ENCODE measurements around the gene PKD1. TPM values are rescaled to one million over a fixed set of nuclear protein-coding genes. Genes with fewer than 3 reads are reported as not detected.

PKD1 gene
- total RNA-seq, 2 donors from 2014 or later = 218 to 276 TPM

GRCh38 chr16:2058872-2059271, 76.8 kb downstream of the PKD1 start:
- Histone ChIP-seq H3K27ac (no peak overlapping the region), H3K9me3 (no peaks in the 10 kb centered on the region), H3K4me3 (no peak overlapping the region), H3K27me3 (no peaks in the 10 kb centered on the region), H3K36me3 (peaks cover 38% of the 10 kb centered on the region), H3K4me1 (no peaks in the 10 kb centered on the region)
- DNase-seq (ENCODE audit: low spot score) = no peak
- no peak for TF ChIP-seq CTCF (IDR thresholded peaks at IDR 0.05)

DNA sequence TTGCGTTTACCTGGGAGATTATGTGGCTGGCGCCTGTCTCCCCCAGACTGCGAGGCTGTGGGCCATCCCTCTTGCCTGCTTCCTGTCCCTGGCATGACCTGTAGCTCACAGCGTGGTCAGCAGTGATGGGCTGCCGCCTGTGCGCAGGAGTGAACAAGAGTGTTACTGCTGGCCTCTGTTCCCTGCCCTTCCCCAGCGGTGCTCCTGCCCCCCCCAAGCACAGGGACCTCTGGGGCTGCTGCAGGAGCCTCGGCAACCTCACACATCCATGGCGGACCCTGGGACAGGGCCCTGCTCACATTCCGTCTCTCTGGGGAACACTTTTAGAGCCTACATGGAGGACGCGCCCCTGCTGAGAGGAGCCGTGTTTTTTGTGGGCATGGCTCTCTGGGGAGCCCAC, 77.3 kb downstream of the PKD1 start:
- Histone ChIP-seq H3K36me3 (peaks cover 43% of the 10 kb centered on the region), H3K4me1 (no peaks in the 10 kb centered on the region), H3K27me3 (no peaks in the 10 kb centered on the region), H3K9me3 (no peaks in the 10 kb centered on the region), H3K27ac (no peak overlapping the region), H3K4me3 (no peak overlapping the region)
- no peak for DNase-seq (ENCODE audit: low spot score)
- no peak for TF ChIP-seq CTCF (IDR thresholded peaks at IDR 0.05)

DNA sequence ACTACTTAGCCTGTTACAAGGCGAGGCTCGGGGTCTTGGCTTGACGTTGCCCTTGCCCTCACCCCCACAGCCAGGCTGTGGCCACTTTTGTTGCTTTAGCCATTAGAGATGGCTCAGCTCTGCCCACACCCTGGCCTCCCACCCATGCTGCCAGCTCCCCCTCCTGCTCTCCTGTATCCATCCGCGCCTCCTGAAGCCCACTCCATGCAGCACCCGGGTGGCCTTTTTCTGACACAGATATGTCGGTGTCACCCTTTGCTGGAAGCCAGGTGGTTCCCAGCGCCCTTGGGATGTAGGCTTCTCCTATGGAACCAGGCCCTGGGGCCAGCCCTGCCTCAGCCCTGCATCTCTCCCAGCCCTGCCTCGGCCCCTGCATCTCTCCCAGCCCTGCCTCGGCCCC, 78.3 kb downstream of the PKD1 start:
- TF ChIP-seq CTCF (IDR thresholded peaks at IDR 0.05) = no peak
- peaks cover 45% of the 10 kb centered on the region for H3K36me3 ChIP-seq
- DNase-seq (ENCODE audit: low spot score) = no peak
- H3K9me3 ChIP-seq = no peaks in the 10 kb centered on the region
- no peaks in the 10 kb centered on the region for H3K4me1 ChIP-seq
- H3K27ac ChIP-seq = no peak overlapping the region
- H3K4me3 ChIP-seq = no peak overlapping the region
- no peaks in the 10 kb centered on the region for H3K27me3 ChIP-seq

DNA sequence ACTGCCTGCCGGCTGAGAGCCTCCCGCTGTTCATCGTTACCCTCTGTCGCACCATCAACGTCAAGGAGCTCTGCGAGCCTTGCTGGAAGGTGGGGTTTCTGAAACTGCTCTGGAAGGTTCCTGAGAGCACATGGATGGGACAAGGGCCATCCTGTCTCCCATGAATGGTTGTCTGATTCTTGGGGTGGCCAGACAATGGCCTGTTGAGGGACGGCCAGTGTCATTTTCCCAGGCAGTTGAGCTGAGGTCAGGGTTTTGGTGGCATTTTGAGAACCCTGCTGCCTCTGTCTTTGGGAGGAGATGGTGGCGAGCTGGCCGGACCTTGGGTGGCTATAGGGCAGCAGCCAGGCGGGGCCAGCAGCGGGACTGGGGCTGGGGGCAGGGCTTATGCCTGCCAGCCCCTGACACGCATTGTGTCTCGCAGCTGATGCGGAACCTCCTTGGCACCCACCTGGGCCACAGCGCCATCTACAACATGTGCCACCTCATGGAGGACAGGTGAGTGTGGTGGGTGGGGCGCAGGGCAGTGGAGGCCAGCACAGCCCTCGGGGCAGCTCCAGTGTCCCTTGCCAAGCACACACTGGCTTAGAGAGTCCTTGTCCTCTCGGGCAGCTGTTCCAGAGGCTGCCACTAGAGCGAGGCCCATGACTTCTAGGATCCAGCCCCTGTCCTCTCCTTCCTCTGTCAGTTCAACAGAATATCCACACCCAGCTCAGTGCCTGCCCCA, 78.9 kb downstream of the PKD1 start:
- Histone ChIP-seq H3K9me3 (no peaks in the 10 kb centered on the region), H3K27ac (no peak overlapping the region), H3K36me3 (peaks cover 39% of the 10 kb centered on the region), H3K27me3 (no peaks in the 10 kb centered on the region), H3K4me1 (no peaks in the 10 kb centered on the region), H3K4me3 (no peak overlapping the region)
- TF ChIP-seq CTCF (IDR thresholded peaks at IDR 0.05) = no peak
- DNase-seq (ENCODE audit: low spot score) = no peak

- peak in 1 of 2 donors; percentile 38 for TF ChIP-seq CTCF (IDR thresholded peaks at IDR 0.05)
- DNase-seq (ENCODE audit: low spot score) = no peak
- no peaks in the 10 kb centered on the region for H3K9me3 ChIP-seq
- no peaks in the 10 kb centered on the region for H3K27me3 ChIP-seq
- no peaks in the 10 kb centered on the region for H3K4me1 ChIP-seq
- no peak overlapping the region for H3K4me3 ChIP-seq
- no peak overlapping the region for H3K27ac ChIP-seq
- peaks cover 38% of the 10 kb centered on the region for H3K36me3 ChIP-seq
Observed at GRCh38 chr16:2056077-2056476, 79.6 kb downstream of the PKD1 start.
